Stimulated activated memory B cell treated with anti-CD40 and anti-IgM and Interleukin-4, amounts not matched to agents 10 μg/mL and 1 μg/mL and 100 μg/mL, for 72 hours (primary cell): ENCODE data around the gene BTN1A1.

Experiments used
- ATAC-seq: fragments of 150-1000 bp; cut with Tn5 transposase; 2 replicates; pipeline ENCODE4 v1.10.0; 2021
- H3K27ac Mint-ChIP-seq: one replicate; pipeline ENCODE4 v1.8.0; 2022; ENCODE audit warnings: mild to moderate bottlenecking, mixed read lengths
- H3K27me3 Mint-ChIP-seq: one replicate; pipeline ENCODE4 v1.8.0; 2022; ENCODE audit warnings: mixed read lengths
- H3K36me3 Mint-ChIP-seq: one replicate; pipeline ENCODE4 v1.8.0; 2022; ENCODE audit warnings: mixed read lengths
- H3K4me1 Mint-ChIP-seq: one replicate; pipeline ENCODE4 v1.8.0; 2022; ENCODE audit warnings: mixed read lengths
- H3K4me3 Mint-ChIP-seq: one replicate; pipeline ENCODE4 v1.8.0; 2022; ENCODE audit warnings: mild to moderate bottlenecking, moderate library complexity, mixed read lengths
- H3K9me3 Mint-ChIP-seq: one replicate; pipeline ENCODE4 v1.8.0; 2022; ENCODE audit warnings: mixed read lengths

BTN1A1 gene

DNA sequence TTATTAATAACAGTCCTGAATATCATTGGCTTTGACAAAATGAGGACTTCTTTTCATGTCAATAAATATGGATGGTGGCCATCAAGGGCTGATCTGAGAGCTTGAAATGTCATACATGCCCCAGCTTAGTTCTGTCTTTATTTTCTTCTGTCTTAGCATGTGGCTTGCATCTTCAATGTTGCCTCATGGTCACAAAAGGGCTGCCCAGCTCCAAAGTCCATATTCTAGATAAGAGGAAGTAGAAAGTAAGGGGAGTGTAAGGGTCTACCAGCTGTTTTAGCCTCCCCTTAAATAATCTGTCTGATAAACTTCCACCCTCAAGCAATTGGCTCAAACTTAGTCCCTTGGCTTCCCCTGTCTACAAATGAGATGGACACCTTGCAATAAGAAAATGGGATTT, 28.1 kb upstream of the BTN1A1 start:
- peak overlapping the region; percentile 100 for H3K27ac Mint-ChIP-seq
- H3K4me1 Mint-ChIP-seq: peaks cover 51% of the 10 kb centered on the region
- ATAC-seq: no peak
- peaks cover 8% of the 10 kb centered on the region for H3K9me3 Mint-ChIP-seq
- H3K27me3 Mint-ChIP-seq: no peaks in the 10 kb centered on the region
- H3K36me3 Mint-ChIP-seq: peaks cover 46% of the 10 kb centered on the region
- no peak overlapping the region for H3K4me3 Mint-ChIP-seq

DNA sequence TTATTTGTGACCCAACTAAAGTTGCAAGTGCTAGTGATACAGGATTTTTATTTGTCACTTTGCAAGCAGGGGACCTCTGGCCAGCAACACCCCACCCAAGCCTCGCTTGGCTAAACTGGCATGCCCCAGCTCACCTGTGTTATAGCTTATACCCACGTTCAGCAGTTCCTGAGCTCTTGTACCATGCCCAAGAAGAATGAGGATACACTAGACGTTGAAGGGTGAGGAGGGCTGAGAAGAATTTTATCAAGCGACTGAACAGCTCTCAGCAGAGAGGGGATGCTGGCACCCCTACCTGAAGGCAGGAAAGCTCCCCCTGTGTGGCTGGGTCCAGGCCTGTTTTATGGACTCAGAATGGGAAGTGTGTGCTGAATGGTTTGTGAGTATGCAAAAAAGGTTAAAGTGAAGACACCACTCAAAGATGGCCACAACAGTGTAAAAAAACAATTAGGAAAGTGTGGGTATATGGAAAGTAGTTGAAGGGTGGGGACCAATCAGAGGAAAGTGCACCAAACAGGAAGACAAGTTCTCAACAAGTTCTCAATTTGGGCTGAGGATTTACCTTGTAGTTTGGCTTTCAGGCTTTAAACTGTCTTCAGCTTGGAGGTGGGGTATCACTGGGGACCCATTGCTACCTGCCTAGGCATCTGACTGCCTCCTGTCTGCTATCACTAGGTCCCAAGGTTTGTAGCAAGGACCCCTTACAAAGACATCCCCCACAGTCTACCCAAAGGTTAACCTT, 27.4 kb upstream of the BTN1A1 start:
- peaks cover 57% of the 10 kb centered on the region for H3K4me1 Mint-ChIP-seq
- peak overlapping the region; percentile 22 for H3K4me3 Mint-ChIP-seq
- ATAC-seq: no peak
- H3K27ac Mint-ChIP-seq: peak overlapping the region; percentile 100
- H3K36me3 Mint-ChIP-seq: peaks cover 40% of the 10 kb centered on the region
- H3K9me3 Mint-ChIP-seq: peaks cover 8% of the 10 kb centered on the region
- H3K27me3 Mint-ChIP-seq: no peaks in the 10 kb centered on the region

DNA sequence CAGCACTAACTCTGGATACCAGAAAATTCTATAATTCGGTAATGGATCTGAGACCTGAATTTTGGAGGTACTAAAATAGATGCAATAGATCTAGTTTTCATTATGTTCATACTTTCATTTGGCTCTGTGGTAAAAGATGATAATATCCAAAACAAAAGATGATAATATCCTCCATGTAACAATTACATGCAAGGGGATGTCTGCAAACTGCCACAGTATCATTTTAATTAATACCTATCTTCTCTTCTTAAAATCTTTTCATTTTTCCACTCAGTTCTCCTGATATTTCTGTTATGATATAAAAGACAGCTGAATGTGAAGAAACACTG, 26.7 kb upstream of the BTN1A1 start:
- peak overlapping the region; percentile 99 for H3K4me3 Mint-ChIP-seq
- no peaks in the 10 kb centered on the region for H3K27me3 Mint-ChIP-seq
- peaks cover 33% of the 10 kb centered on the region for H3K36me3 Mint-ChIP-seq
- H3K4me1 Mint-ChIP-seq: peaks cover 57% of the 10 kb centered on the region
- H3K9me3 Mint-ChIP-seq: peaks cover 8% of the 10 kb centered on the region
- no peak for ATAC-seq
- peak overlapping the region; percentile 100 for H3K27ac Mint-ChIP-seq

DNA sequence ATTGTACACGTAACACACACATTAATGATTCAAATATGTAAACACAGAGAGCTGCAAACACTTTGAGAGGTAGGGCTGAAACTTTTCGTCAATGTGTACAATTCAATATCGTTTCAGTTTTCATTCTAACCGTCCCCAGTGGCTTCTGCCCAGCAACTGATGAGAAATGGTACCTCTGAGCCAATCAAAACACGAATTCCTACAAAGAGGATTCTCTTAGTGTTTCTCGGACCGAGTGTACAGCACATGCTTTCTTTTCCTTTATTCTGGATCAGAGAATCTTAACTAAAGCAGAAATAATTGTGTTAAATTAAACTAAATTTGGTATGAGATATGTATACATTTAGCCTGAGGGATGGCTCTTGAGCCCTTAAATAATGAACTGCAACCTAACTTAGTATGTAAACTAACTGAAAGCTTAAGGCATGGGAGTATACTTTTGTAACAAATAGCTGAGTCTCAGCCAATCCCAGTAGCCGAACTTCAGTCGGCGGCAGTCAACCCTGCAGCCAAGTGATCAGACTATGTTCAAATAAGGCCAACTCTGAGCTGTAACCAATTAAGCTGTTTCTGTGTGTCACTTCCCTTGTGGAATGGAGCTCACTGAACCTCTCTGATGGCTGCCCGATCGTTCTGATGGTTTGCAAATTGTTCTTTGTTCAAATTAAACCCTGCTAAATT, 26.2 kb upstream of the BTN1A1 start:
- peaks cover 8% of the 10 kb centered on the region for H3K9me3 Mint-ChIP-seq
- peaks cover 57% of the 10 kb centered on the region for H3K4me1 Mint-ChIP-seq
- peak; percentile 98 for ATAC-seq
- peak overlapping the region; percentile 100 for H3K27ac Mint-ChIP-seq
- H3K36me3 Mint-ChIP-seq: peaks cover 28% of the 10 kb centered on the region
- H3K4me3 Mint-ChIP-seq: peak overlapping the region; percentile 99
- no peaks in the 10 kb centered on the region for H3K27me3 Mint-ChIP-seq

DNA sequence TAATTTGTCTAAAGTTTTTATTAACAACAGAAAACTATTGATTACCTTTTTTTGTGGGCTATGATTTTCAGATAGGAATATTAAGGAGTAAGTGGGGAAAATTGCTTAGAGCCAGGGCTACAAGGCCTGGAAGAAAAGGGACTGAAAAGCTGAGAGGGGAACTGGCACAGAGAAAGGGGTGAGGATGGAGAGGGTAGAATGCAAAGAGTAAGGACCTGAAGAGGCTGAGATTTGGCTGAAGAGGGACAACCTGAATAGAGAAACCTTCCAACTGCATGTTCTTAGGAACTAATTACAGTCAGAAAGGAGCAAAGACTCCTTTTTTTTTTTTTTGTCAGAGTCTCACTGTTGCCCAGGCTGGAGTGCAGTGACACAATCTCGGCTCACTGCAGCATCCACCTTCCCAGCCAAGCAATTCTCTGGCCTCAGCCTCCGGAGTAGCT, 25.6 kb upstream of the BTN1A1 start:
- peaks cover 59% of the 10 kb centered on the region for H3K4me1 Mint-ChIP-seq
- peak overlapping the region; percentile 99 for H3K4me3 Mint-ChIP-seq
- peaks cover 8% of the 10 kb centered on the region for H3K9me3 Mint-ChIP-seq
- H3K36me3 Mint-ChIP-seq: peaks cover 25% of the 10 kb centered on the region
- peak; percentile 4 for ATAC-seq
- H3K27ac Mint-ChIP-seq: peak overlapping the region; percentile 100
- H3K27me3 Mint-ChIP-seq: no peaks in the 10 kb centered on the region

DNA sequence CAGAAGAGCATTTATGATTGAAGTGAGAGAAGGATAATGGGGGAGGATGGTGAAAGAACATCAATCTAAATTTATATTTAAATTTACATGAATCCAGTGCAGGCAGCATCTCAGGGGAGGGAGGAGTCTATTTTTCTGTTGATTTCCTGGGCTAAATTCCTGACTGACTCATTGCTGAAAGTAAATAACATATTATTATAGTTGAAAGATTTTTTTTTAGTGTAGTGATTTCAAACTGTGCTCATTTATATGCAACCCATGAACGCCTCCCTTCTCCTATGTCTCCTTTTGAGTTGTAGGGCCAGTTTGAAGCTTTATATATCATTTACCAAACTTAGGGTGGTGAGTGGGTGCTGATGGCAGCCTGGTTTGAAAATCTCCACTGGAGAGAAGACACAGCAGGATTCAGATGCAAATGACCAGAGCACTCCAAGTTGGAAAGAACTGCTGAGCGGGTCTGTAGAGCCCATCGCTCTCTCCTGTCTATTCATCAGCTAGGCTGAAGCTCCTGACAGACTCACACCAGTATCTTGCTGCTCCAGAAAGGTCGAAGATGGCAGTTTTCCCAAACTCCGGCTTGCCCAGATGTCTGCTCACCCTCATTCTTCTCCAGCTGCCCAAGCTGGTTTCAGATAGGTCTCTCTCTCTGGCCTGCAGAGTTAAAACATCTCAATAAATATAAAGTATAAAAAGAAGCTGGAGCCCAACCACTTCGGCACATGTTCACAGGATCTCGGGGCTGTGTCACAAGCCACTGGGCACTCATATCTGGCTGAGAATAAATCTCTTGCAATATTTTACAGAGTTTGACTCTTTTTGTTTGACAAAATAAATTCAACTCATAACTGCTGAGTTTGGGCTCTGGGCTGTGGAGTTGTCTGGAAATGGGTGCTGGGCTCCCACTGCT, 24.0 kb upstream of the BTN1A1 start:
- H3K36me3 Mint-ChIP-seq: peaks cover 15% of the 10 kb centered on the region
- no peak overlapping the region for H3K4me3 Mint-ChIP-seq
- peak overlapping the region; percentile 88 for H3K27ac Mint-ChIP-seq
- H3K4me1 Mint-ChIP-seq: peaks cover 65% of the 10 kb centered on the region
- H3K27me3 Mint-ChIP-seq: no peaks in the 10 kb centered on the region
- no peak for ATAC-seq
- H3K9me3 Mint-ChIP-seq: peaks cover 8% of the 10 kb centered on the region

DNA sequence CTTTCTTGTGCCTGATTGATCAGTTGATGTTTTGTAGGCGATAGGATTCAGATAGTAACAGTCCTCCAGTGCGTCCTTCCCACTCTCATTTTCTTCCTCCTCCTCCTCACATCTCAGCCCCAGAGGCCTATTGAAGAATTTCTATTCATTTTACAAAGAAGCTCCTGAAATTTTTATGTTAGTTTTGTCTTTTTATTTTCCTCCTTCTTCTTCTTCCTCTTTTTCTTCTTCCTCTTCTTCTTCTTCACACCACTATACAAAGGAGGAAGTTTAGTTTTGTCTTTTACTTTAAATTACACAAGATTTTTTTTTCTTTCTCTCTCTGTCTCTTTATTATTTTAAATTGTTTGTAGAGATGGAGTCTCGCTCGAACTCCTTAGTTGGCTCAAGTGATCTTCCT, 23.2 kb upstream of the BTN1A1 start:
- Mint-ChIP-seq H3K4me1 (peaks cover 68% of the 10 kb centered on the region), H3K9me3 (peaks cover 3% of the 10 kb centered on the region), H3K4me3 (peak overlapping the region; percentile 2), H3K36me3 (peaks cover 7% of the 10 kb centered on the region), H3K27ac (peak overlapping the region; percentile 88), H3K27me3 (no peaks in the 10 kb centered on the region)
- no peak for ATAC-seq

DNA sequence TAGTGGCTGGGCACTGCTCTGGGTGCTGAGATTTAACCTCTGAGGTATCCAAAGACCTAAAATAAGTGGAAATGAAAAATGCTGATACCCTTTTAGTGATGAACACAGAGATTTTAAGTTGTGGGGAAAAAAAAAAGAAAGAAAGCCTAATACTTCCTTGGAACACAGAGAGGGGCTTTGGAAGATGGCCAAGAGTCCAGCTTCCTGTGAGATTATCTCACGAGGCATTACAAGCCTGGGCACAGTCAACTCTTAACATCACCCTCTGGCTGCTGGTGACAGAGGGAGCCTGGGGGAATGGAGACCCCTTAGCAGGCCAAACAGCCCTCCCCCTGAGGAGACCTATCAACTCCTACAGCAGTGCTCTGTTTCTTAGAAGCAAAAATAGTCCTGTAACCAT, 22.7 kb upstream of the BTN1A1 start:
- Mint-ChIP-seq H3K4me3 (no peak overlapping the region), H3K4me1 (peaks cover 68% of the 10 kb centered on the region), H3K36me3 (peaks cover 5% of the 10 kb centered on the region), H3K9me3 (peaks cover 3% of the 10 kb centered on the region), H3K27ac (peak overlapping the region; percentile 88), H3K27me3 (no peaks in the 10 kb centered on the region)
- no peak for ATAC-seq

DNA sequence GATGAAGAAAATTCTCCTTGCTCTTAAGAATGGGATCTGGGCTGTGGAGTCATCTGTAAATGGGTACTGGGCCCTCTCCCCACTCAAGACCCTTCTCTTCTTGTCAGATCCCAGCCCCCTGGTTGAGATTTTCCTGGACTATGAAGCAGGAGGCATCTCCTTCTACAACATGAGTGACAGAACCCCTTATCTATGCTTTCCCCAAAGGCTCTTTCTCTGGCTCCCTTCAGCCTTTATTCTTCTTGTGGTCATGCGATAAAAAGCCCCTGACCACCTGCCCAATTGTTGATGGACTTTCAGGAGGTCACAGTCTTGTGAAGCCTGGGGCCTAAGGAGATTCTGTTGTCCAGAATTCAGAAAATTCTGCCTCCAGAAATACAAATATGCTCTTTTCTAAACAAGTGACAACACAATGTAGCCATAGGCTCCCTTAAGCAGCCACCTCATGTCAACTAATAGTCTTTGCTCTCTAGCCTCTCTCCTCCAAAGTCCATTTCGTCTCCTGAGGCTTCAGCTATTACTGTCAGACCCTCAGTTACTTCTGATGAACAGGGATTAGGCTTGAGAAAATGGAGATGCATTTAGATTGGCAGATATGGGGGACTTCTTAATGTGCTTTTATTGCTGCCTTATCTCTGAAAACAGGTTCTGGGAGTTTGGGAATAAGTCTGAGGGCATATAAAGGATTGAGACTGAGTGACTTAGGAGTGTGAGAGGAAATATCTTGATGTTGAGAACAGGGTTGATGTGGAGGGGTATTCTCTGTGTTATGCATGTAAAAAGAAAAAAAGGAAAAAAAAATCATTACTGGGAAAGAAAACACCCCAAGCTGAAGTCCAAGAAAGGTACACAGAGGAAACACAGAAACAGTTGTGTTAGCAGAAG, 21.8 kb upstream of the BTN1A1 start:
- H3K4me1 Mint-ChIP-seq: peaks cover 58% of the 10 kb centered on the region
- H3K36me3 Mint-ChIP-seq: no peaks in the 10 kb centered on the region
- H3K4me3 Mint-ChIP-seq: no peak overlapping the region
- peak overlapping the region; percentile 88 for H3K27ac Mint-ChIP-seq
- ATAC-seq: no peak
- no peaks in the 10 kb centered on the region for H3K27me3 Mint-ChIP-seq
- no peaks in the 10 kb centered on the region for H3K9me3 Mint-ChIP-seq

DNA sequence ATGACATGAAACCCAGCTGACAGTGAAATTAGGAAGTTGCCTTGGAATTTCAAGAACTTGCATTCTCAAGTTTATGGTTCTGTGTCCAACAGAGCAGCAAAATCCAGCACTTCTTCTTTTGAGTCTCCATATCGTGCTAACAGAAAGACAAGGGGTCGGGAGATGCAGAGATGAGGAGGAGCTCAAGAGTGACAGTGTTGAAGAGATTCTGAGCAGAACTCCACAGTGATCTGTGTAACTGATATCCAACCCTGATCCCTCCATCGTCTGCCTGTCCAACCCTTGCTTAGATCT, 21.2 kb upstream of the BTN1A1 start:
- no peak for ATAC-seq
- Mint-ChIP-seq H3K36me3 (no peaks in the 10 kb centered on the region), H3K27ac (peak overlapping the region; percentile 88), H3K9me3 (no peaks in the 10 kb centered on the region), H3K4me3 (no peak overlapping the region), H3K27me3 (no peaks in the 10 kb centered on the region), H3K4me1 (peaks cover 53% of the 10 kb centered on the region)

DNA sequence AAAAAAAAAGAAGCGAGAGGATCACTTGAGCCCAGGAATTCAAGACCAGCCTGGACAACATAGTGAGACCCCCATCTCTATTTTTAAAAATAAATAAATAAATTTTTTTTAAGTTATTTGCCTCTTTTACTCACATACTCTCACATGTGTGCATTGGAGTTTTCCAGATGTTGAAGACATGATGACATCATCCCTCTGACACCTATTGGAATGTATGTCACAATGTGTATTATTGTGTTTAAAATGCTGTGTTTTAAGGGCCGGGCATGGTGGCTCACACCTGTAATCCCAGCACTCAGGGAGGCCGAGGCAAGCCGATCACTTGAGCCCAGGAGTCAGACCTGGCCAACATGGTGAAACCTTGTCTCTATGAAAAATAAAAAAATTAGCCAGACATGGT, 17.8 kb upstream of the BTN1A1 start:
- H3K27ac Mint-ChIP-seq: no peak overlapping the region
- H3K9me3 Mint-ChIP-seq: no peaks in the 10 kb centered on the region
- peaks cover under 1% of the 10 kb centered on the region for H3K36me3 Mint-ChIP-seq
- no peak for ATAC-seq
- H3K4me3 Mint-ChIP-seq: no peak overlapping the region
- no peaks in the 10 kb centered on the region for H3K27me3 Mint-ChIP-seq
- peaks cover 30% of the 10 kb centered on the region for H3K4me1 Mint-ChIP-seq

DNA sequence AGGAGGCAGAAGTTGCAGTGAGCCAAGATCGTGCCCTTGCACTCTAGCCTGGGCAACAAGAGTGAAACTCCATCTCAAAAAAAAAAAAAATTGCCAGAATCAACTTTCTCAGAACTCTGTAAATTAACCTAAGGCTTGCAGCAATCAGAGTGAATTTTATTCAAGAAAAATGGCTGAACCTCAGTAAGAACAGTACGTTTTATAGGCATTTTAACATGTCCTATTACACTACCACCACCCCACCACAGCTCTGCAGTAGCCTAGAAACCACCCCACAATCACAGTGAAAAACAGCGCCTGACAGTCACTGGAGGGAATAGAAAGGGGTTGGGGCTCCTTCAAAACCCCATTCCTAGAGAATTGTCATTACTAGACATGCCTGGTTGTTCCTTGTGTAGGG, 16.4 kb upstream of the BTN1A1 start:
- peaks cover 3% of the 10 kb centered on the region for H3K9me3 Mint-ChIP-seq

DNA sequence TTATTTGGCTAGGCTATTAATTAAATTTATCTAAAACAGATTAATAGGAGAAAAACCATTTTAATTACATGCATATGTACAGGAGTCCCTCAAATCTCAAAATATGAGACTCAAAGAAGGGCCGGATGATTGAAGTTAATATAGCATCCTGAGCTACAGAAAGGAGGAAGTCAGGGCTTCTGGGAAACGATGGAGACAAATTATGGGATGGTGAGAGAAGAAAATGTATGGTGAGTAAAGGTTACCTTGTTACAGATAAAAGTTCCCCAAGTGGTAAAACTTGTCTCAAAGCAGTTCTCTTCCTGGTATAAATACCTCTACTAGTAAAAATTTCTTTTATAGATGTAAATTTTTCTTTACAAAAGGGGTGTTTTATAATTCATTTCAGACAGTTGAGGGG, 15.9 kb upstream of the BTN1A1 start:
- peaks cover 3% of the 10 kb centered on the region for H3K9me3 Mint-ChIP-seq
- H3K36me3 Mint-ChIP-seq: peaks cover 7% of the 10 kb centered on the region
- H3K27me3 Mint-ChIP-seq: no peaks in the 10 kb centered on the region
- peaks cover 12% of the 10 kb centered on the region for H3K4me1 Mint-ChIP-seq
- no peak overlapping the region for H3K27ac Mint-ChIP-seq
- H3K4me3 Mint-ChIP-seq: no peak overlapping the region
- ATAC-seq: no peak

More for the DNA sequence above, 16.4 kb upstream of the BTN1A1 start:
- H3K27me3 Mint-ChIP-seq: no peaks in the 10 kb centered on the region
- H3K27ac Mint-ChIP-seq: no peak overlapping the region
- no peak for ATAC-seq
- no peak overlapping the region for H3K4me3 Mint-ChIP-seq
- peaks cover 7% of the 10 kb centered on the region for H3K36me3 Mint-ChIP-seq
- peaks cover 16% of the 10 kb centered on the region for H3K4me1 Mint-ChIP-seq

DNA sequence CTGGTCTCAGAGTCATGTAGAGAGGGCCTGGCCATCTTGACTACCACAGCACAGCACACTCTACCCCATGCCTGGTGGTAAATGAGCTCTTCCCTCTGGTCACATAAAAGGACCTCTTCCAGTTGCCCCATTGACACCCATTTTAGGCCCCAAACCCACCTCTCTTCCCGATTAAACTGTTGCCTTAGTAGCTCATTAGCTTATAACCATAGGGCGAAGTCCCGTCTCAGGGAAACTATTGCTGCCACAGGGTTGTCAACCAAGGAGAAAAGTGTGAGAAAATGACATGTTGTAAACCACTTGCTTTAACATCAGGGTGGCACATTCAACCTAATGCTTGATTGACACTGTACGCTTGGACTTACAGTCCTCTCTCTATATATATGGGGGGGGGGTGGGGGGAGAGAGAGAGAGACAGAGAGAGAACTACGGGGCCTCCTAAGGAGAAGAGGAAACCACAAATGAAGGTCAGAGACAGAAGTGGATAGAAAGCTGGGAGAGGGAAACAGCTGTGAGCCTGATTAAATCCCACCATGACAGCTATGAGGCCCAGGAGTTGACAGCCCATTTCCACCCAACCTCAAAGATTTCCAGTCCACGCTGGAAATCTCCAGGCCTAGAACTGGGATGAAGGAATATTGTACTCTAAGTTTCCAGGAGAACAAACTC, 14.9 kb upstream of the BTN1A1 start:
- H3K27ac Mint-ChIP-seq: no peak overlapping the region
- ATAC-seq: no peak
- peaks cover 10% of the 10 kb centered on the region for H3K4me1 Mint-ChIP-seq
- peaks cover 3% of the 10 kb centered on the region for H3K9me3 Mint-ChIP-seq
- H3K27me3 Mint-ChIP-seq: no peaks in the 10 kb centered on the region
- peaks cover 7% of the 10 kb centered on the region for H3K36me3 Mint-ChIP-seq
- no peak overlapping the region for H3K4me3 Mint-ChIP-seq
